Dermis blood vessel endothelial cell (primary cell): ENCODE measurements around the gene GP9. TPM values are rescaled to one million over a fixed set of nuclear protein-coding genes. Genes with fewer than 3 reads are reported as not detected.

Source experiments
- total RNA-seq: library from RNA; depleted of rRNA; stranded (reverse); fragments of >200 nt; gene quantifications from 2 replicates; pipeline ENCODE4 v1.2.3, GENCODE V29; 2014

The GP9 gene
- total RNA-seq, 1 donor from 2014 or later: not detected

Other genes starting within 250 kb of the GP9 start
- 47.5 and 51.4 TPM in 2 replicates for gene ACAD9, start 181.2 kb upstream of the GP9 start, total RNA-seq
- 1.9 and 2.4 TPM in 2 replicates for gene CFAP92, start 66.7 kb upstream of the GP9 start, total RNA-seq
- gene EFCC1, start 59.5 kb upstream of the GP9 start, total RNA-seq: 5.9 and 12.1 TPM in 2 replicates
- gene RAB43, start 61.0 kb downstream of the GP9 start, total RNA-seq: 68.8 and 116 TPM in 2 replicates
- 37.9 and 57.6 TPM in 2 replicates for gene ISY1, start 100.3 kb downstream of the GP9 start, total RNA-seq
- gene CNBP, start 123.1 kb downstream of the GP9 start, total RNA-seq: 251 and 283 TPM in 2 replicates
- 225 and 267 TPM in 2 replicates for gene COPG1, start 188.8 kb downstream of the GP9 start, total RNA-seq
- 31.3 and 40.0 TPM in 2 replicates for gene HMCES, start 218.1 kb downstream of the GP9 start, total RNA-seq